ENCODE measurements around the gene RNF212. TPM values are rescaled to one million over a fixed set of nuclear protein-coding genes. Genes with fewer than 3 reads are reported as not detected.

The RNF212 gene
- total and polyA plus RNA-seq, 2 experiments from 2014 or later: 17.0 to 20.6 TPM

- no peak for TF ChIP-seq ZNF114 (CRISPR knock-in tag; IDR thresholded peaks at IDR 0.05)
- TF ChIP-seq ZNF331 (CRISPR knock-in tag; IDR thresholded peaks at IDR 0.05; ENCODE audit: low read depth): no peak
- no peak for TF ChIP-seq EZH2phosphoT487 (IDR thresholded peaks at IDR 0.05; ENCODE audit: unreplicated experiment)
- no peak for TF ChIP-seq POLR2AphosphoS5 (IDR thresholded peaks at IDR 0.05; ENCODE audit: low read depth)
- no peak for TF ChIP-seq STAT1 (IDR thresholded peaks at IDR 0.05; ENCODE audit: unreplicated experiment)
- no peak for TF ChIP-seq JUNB (IDR thresholded peaks at IDR 0.05; ENCODE audit: unreplicated experiment)
- TF ChIP-seq CREB1 (CRISPR knock-in tag; IDR thresholded peaks at IDR 0.05; ENCODE audit: low read depth): no peak
- TF ChIP-seq CTCF (conservative IDR thresholded peaks at IDR 0.05; ENCODE audit: low read depth in 2 of 2): no peak
Measured at GRCh38 chr4:1060621-1061020, 52.7 kb downstream of the RNF212 start (continued).

- no peak overlapping the region for H2AFZ ChIP-seq
- no peak overlapping the region for H3K4me3 ChIP-seq
- no peaks in the 10 kb centered on the region for H3K36me3 Mint-ChIP-seq (ENCODE audit: low read depth)
- no peak overlapping the region for H3K4me2 ChIP-seq
- H3K79me2 ChIP-seq (replicated peaks; ENCODE audit: insufficient read depth): no peaks in the 10 kb centered on the region
- H3K4me1 Mint-ChIP-seq: peaks cover 5% of the 10 kb centered on the region
- H3K9me2 ChIP-seq (ENCODE audit: insufficient read depth): no peaks in the 10 kb centered on the region
- H3K9me3 Mint-ChIP-seq: no peaks in the 10 kb centered on the region
- no peaks in the 10 kb centered on the region for H3F3A ChIP-seq (replicated peaks; ENCODE audit: low read depth)
- no peaks in the 10 kb centered on the region for H3K36me3 ChIP-seq (ENCODE audit: insufficient read depth)
- ATAC-seq: no peak
- H3K4me1 ChIP-seq (ENCODE audit: insufficient read depth): no peaks in the 10 kb centered on the region
- no peak overlapping the region for H3K27ac Mint-ChIP-seq
- no peak overlapping the region for H3K27ac ChIP-seq (ENCODE audit: low read depth)
- no peak for DNase-seq (ENCODE audit: low spot score)
- no peaks in the 10 kb centered on the region for H4K20me1 ChIP-seq (replicated peaks; ENCODE audit: insufficient read depth)
- no peak overlapping the region for H3K4me3 Mint-ChIP-seq
- H3K27me3 Mint-ChIP-seq (ENCODE audit: insufficient read depth, low read depth, poor library complexity): peaks cover 16% of the 10 kb centered on the region
- no peaks in the 10 kb centered on the region for H3K27me3 ChIP-seq (ENCODE audit: insufficient read depth)
- no peak for TF ChIP-seq STAT1 (IDR thresholded peaks at IDR 0.05; ENCODE audit: unreplicated experiment)
- TF ChIP-seq CREB1 (CRISPR knock-in tag; IDR thresholded peaks at IDR 0.05; ENCODE audit: low read depth): no peak
- no peak for TF ChIP-seq ZNF331 (CRISPR knock-in tag; IDR thresholded peaks at IDR 0.05; ENCODE audit: low read depth)
- no peak for TF ChIP-seq ETS1 (IDR thresholded peaks at IDR 0.05)
- TF ChIP-seq ZNF114 (CRISPR knock-in tag; IDR thresholded peaks at IDR 0.05): no peak
- TF ChIP-seq POLR2AphosphoS5 (IDR thresholded peaks at IDR 0.05; ENCODE audit: low read depth): no peak
- no peak for TF ChIP-seq REST (IDR thresholded peaks at IDR 0.05; ENCODE audit: unreplicated experiment)
- no peak for TF ChIP-seq EZH2 (IDR thresholded peaks at IDR 0.05; ENCODE audit: low read depth, unreplicated experiment)
- TF ChIP-seq JUNB (IDR thresholded peaks at IDR 0.05; ENCODE audit: unreplicated experiment): no peak
- no peak for TF ChIP-seq NANOG (IDR thresholded peaks at IDR 0.05; ENCODE audit: borderline replicate concordance)
- no peak for TF ChIP-seq ZNF462 (CRISPR knock-in tag; IDR thresholded peaks at IDR 0.05)
- TF ChIP-seq EZH2phosphoT487 (IDR thresholded peaks at IDR 0.05; ENCODE audit: unreplicated experiment): no peak
Measured at GRCh38 chr4:1060121-1060520, 53.2 kb downstream of the RNF212 start.

Data from GM23338 (cell line).